MCF 10A (cell line): Measurements from ENCODE around the gene PARD3B. TPM values are rescaled to one million over a fixed set of nuclear protein-coding genes. Genes with fewer than 3 reads are reported as not detected.

Experiments
- BruUV-seq: library from RNA; stranded (reverse); fragments of 400-500 nt; replicated peaks from 2 replicates; lab custom pipeline; 2021; lab: Mats Ljungman, UMichigan
- CTCF ChIA-PET: fragments of 300-600 bp; sonication (Branson Sonifier 250); formaldehyde crosslinking; extraction: SDS; loops from one replicate; lab custom pipeline; 2021; ENCODE audit warnings: antibody characterized with exemption, inconsistent platforms; lab: Yijun Ruan, JAX
- POLR2A ChIA-PET: fragments of 300-600, 350-650 bp; sonication (Branson Sonifier 250); formaldehyde crosslinking; extraction: SDS; loops from one replicate; lab custom pipeline; 2020; ENCODE audit warnings: antibody characterized with exemption, inconsistent platforms; lab: Yijun Ruan, JAX
- DNase-seq: peaks from one replicate; pipeline ENCODE4 v3.0.0-alpha.2; 2018; ENCODE audit not compliant: unreplicated experiment
- H3K27ac Mint-ChIP-seq: one replicate; pipeline ENCODE4 v1.8.0; 2022; ENCODE audit warnings: mild to moderate bottlenecking, low read depth, mixed read lengths; ENCODE audit not compliant: unreplicated experiment
- H3K27me3 Mint-ChIP-seq: one replicate; pipeline ENCODE4 v1.8.0; 2022; ENCODE audit warnings: mixed read lengths; ENCODE audit not compliant: insufficient read depth, unreplicated experiment
- H3K36me3 Mint-ChIP-seq: one replicate; pipeline ENCODE4 v1.8.0; 2022; ENCODE audit warnings: mild to moderate bottlenecking, moderate library complexity, mixed read lengths; ENCODE audit not compliant: insufficient read depth, unreplicated experiment
- H3K4me1 Mint-ChIP-seq: one replicate; pipeline ENCODE4 v1.8.0; 2022; ENCODE audit warnings: mixed read lengths; ENCODE audit not compliant: insufficient read depth, unreplicated experiment
- H3K4me3 Mint-ChIP-seq: one replicate; pipeline ENCODE4 v1.8.0; 2022; ENCODE audit warnings: mild to moderate bottlenecking, moderate library complexity, mixed read lengths; ENCODE audit not compliant: unreplicated experiment
- H3K9me3 Mint-ChIP-seq: one replicate; pipeline ENCODE4 v1.8.0; 2022; ENCODE audit warnings: mixed read lengths; ENCODE audit not compliant: unreplicated experiment
- CTCF ChIP-seq: fragments of 200-600 bp; IDR thresholded peaks from one replicate; pipeline ENCODE4 v1.8.0; 2022; ENCODE audit warnings: antibody characterized with exemption, mild to moderate bottlenecking; ENCODE audit not compliant: unreplicated experiment
- intact Hi-C: fragments of 100-400 bp; cut with micrococcal nuclease; formaldehyde crosslinking; loops from 2 replicates; pipeline ENCODE4 v1.14.1; 2022
- total RNA-seq: library from RNA; stranded (reverse); gene quantifications from 2 replicates; pipeline ENCODE4 v1.2.3, GENCODE V29; 2022

PARD3B gene
- total RNA-seq, 1 experiment from 2014 or later: 11.6 TPM

GRCh38 chr2:204713211-204713610 lies 167.9 kb downstream of the PARD3B start:
- intact Hi-C loops: no loop called here

GRCh38 chr2:204715361-204715760 lies 170.1 kb downstream of the PARD3B start:
- Mint-ChIP-seq H3K4me3 (no peak overlapping the region), H3K4me1 (no peaks in the 10 kb centered on the region), H3K27ac (no peak overlapping the region), H3K27me3 (no peaks in the 10 kb centered on the region), H3K36me3 (no peaks in the 10 kb centered on the region), H3K9me3 (no peaks in the 10 kb centered on the region)
- BruUV-seq: no TSS peak
- DNase-seq: no peak
- intact Hi-C loops: no loop called here
- no peak for TF ChIP-seq CTCF
- ChIA-PET POLR2A (no interaction called here), CTCF (no interaction called here)

More at GRCh38 chr2:204713211-204713610, 167.9 kb downstream of the PARD3B start:
- no TSS peak for BruUV-seq
- no peak overlapping the region for H3K4me3 Mint-ChIP-seq
- CTCF ChIA-PET: no interaction called here
- no peak overlapping the region for H3K27ac Mint-ChIP-seq
- no peak for DNase-seq
- no peaks in the 10 kb centered on the region for H3K27me3 Mint-ChIP-seq
- H3K36me3 Mint-ChIP-seq: no peaks in the 10 kb centered on the region
- no peaks in the 10 kb centered on the region for H3K9me3 Mint-ChIP-seq
- no peak for TF ChIP-seq CTCF
- POLR2A ChIA-PET: no interaction called here
- H3K4me1 Mint-ChIP-seq: no peaks in the 10 kb centered on the region

- intact Hi-C loops: no loop called here
- no peaks in the 10 kb centered on the region for H3K9me3 Mint-ChIP-seq
- TF ChIP-seq CTCF: no peak
- ChIA-PET CTCF (interaction anchor here (0.6 kb wide), 1 partner anchor 409 kb away, joined by 3 read pairs; no protein-coding TSS in a partner anchor), POLR2A (no interaction called here)
- no TSS peak for BruUV-seq
- H3K27me3 Mint-ChIP-seq: no peaks in the 10 kb centered on the region
- no peak overlapping the region for H3K4me3 Mint-ChIP-seq
- no peaks in the 10 kb centered on the region for H3K36me3 Mint-ChIP-seq
- no peak for DNase-seq
- no peaks in the 10 kb centered on the region for H3K4me1 Mint-ChIP-seq
- H3K27ac Mint-ChIP-seq: no peak overlapping the region
These were observed 172.3 kb downstream of the PARD3B start for GRCh38 chr2:204717591-204717990.

GRCh38 chr2:204718607-204719006 lies 173.3 kb downstream of the PARD3B start:
- POLR2A ChIA-PET: no interaction called here
- Mint-ChIP-seq H3K27me3 (no peaks in the 10 kb centered on the region), H3K4me1 (no peaks in the 10 kb centered on the region), H3K4me3 (no peak overlapping the region), H3K36me3 (no peaks in the 10 kb centered on the region), H3K9me3 (no peaks in the 10 kb centered on the region), H3K27ac (no peak overlapping the region)
- DNase-seq: no peak
- intact Hi-C loops: no loop called here
- CTCF ChIA-PET: no interaction called here
- BruUV-seq: no TSS peak
- TF ChIP-seq CTCF: no peak
